Breast epithelium (tissue), 3 donors: ENCODE data around the gene KCNIP4.

Experiments used
- CTCF ChIP-seq, 3 donors: fragments of 450-650 bp; IDR thresholded peaks; one replicate each; pipeline ENCODE4 v1.5.1; 2016 to 2017; ENCODE audit warnings: antibody characterized with exemption in 3 of 3, mild to moderate bottlenecking in 3 of 3, moderate library complexity in 3 of 3
- POLR2A ChIP-seq: fragments of 450-650 bp; IDR thresholded peaks from one replicate; pipeline ENCODE4 v1.6.1; 2016; ENCODE audit warnings: antibody characterized with exemption, mild to moderate bottlenecking, moderate library complexity
- POLR2AphosphoS5 ChIP-seq, 3 donors: sonication (generic); formaldehyde crosslinking; IDR thresholded peaks; one replicate each; pipeline ENCODE4 v1.6.1; 2017; ENCODE audit warnings: antibody characterized with exemption in 3 of 3

GRCh38 chr4:21090094-21090666, 858.4 kb downstream of the KCNIP4 start:
- TF ChIP-seq CTCF (IDR thresholded peaks at IDR 0.05), result no peak
- TF ChIP-seq POLR2A, result no peak
- no peak for TF ChIP-seq POLR2AphosphoS5 (IDR thresholded peaks at IDR 0.05)
